BE2C (cell line): Measurements from ENCODE around the gene ATP4A.
"Not testable (repeated sequence)": the region's sequence is repeated elsewhere in the genome, so short reads cannot be mapped to it uniquely, and the experiment has no call there.

Experiments used
- DNase-seq: peaks from one replicate; pipeline ENCODE4 v3.0.0-alpha.2; 2020
- H3K27me3 ChIP-seq: fragments of 250-450 bp; sonication (Bioruptor Pico); 2 replicates; pipeline ENCODE4 v1.5.1; 2020; ENCODE audit warnings: mild to moderate bottlenecking
- H3K36me3 ChIP-seq: fragments of 250-450 bp; sonication (Bioruptor Pico); 2 replicates; pipeline ENCODE4 v1.5.1; 2020; ENCODE audit warnings: mild to moderate bottlenecking
- H3K4me1 ChIP-seq: fragments of 250-450 bp; sonication (Bioruptor Pico); 2 replicates; pipeline ENCODE4 v1.5.1; 2020
- H3K4me3 ChIP-seq: 2 replicates; pipeline ENCODE4 v1.5.1; 2011; ENCODE audit warnings: low read depth, low read length
- H3K9me3 ChIP-seq: fragments of 250-450 bp; sonication (Bioruptor Pico); 2 replicates; pipeline ENCODE4 v1.5.1; 2020
- CTCF ChIP-seq: IDR thresholded peaks from 2 replicates; pipeline ENCODE4 v1.5.1; 2012; ENCODE audit warnings: mild to moderate bottlenecking, low read depth, low read length

ATP4A gene

GRCh38 chr19:35607661-35608060 lies 44.2 kb upstream of the ATP4A start:
- Histone ChIP-seq H3K4me1 (no peaks in the 10 kb centered on the region), H3K36me3 (no peaks in the 10 kb centered on the region), H3K9me3 (no peaks in the 10 kb centered on the region; the same call in 1 of the 2 replicates), H3K4me3 (no peak overlapping the region), H3K27me3 (no peaks in the 10 kb centered on the region)
- no peak for DNase-seq
- no peak for TF ChIP-seq CTCF

GRCh38 chr19:35607170-35607569 lies 43.7 kb upstream of the ATP4A start:
- H3K27me3 ChIP-seq, DNase-seq, H3K36me3 ChIP-seq, H3K9me3 ChIP-seq, H3K4me3 ChIP-seq, H3K4me1 ChIP-seq: not testable (repeated sequence)

- not testable (repeated sequence) for DNase-seq, H3K27me3 ChIP-seq, H3K36me3 ChIP-seq, H3K4me3 ChIP-seq, H3K9me3 ChIP-seq, H3K4me1 ChIP-seq
Observed at GRCh38 chr19:35604436-35604835, 41.0 kb upstream of the ATP4A start.

- TF ChIP-seq CTCF: no peak
- no peak for DNase-seq
- Histone ChIP-seq H3K4me3 (no peak overlapping the region), H3K4me1 (no peaks in the 10 kb centered on the region), H3K27me3 (peaks cover 22% of the 10 kb centered on the region; the same call in 1 of the 2 replicates), H3K9me3 (no peaks in the 10 kb centered on the region), H3K36me3 (no peaks in the 10 kb centered on the region)
Observed at GRCh38 chr19:35601971-35602370, 38.5 kb upstream of the ATP4A start.

- Histone ChIP-seq H3K4me1 (no peaks in the 10 kb centered on the region), H3K9me3 (no peaks in the 10 kb centered on the region), H3K36me3 (no peaks in the 10 kb centered on the region), H3K27me3 (peaks cover 16% of the 10 kb centered on the region; the same call in 1 of the 2 replicates), H3K4me3 (peak overlapping the region; percentile 20; the same call in 1 of the 2 replicates)
- peak; percentile 50 for DNase-seq
- no peak for TF ChIP-seq CTCF
Observed at GRCh38 chr19:35596366-35596999, 33.0 kb upstream of the ATP4A start.

GRCh38 chr19:35595928-35596327 lies 32.5 kb upstream of the ATP4A start:
- TF ChIP-seq CTCF: no peak
- peaks cover 13% of the 10 kb centered on the region; the same call in 1 of the 2 replicates for H3K27me3 ChIP-seq
- H3K9me3 ChIP-seq: no peaks in the 10 kb centered on the region
- H3K36me3 ChIP-seq: no peaks in the 10 kb centered on the region
- no peak overlapping the region for H3K4me3 ChIP-seq
- no peak for DNase-seq
- H3K4me1 ChIP-seq: no peaks in the 10 kb centered on the region

GRCh38 chr19:35595026-35595425 lies 31.6 kb upstream of the ATP4A start:
- not testable (repeated sequence) for H3K9me3 ChIP-seq, H3K4me1 ChIP-seq, DNase-seq, H3K4me3 ChIP-seq, H3K36me3 ChIP-seq
- H3K27me3 ChIP-seq: peaks cover 13% of the 10 kb centered on the region; the same call in 1 of the 2 replicates

GRCh38 chr19:35592226-35592625 lies 28.8 kb upstream of the ATP4A start:
- no peaks in the 10 kb centered on the region for H3K27me3 ChIP-seq
- no peak overlapping the region for H3K4me3 ChIP-seq
- H3K9me3 ChIP-seq: no peaks in the 10 kb centered on the region
- peak; percentile 56 for TF ChIP-seq CTCF
- no peaks in the 10 kb centered on the region for H3K36me3 ChIP-seq
- H3K4me1 ChIP-seq: no peaks in the 10 kb centered on the region
- no peak for DNase-seq
